ENCODE data around the gene LRPPRC.

LRPPRC gene

DNA sequence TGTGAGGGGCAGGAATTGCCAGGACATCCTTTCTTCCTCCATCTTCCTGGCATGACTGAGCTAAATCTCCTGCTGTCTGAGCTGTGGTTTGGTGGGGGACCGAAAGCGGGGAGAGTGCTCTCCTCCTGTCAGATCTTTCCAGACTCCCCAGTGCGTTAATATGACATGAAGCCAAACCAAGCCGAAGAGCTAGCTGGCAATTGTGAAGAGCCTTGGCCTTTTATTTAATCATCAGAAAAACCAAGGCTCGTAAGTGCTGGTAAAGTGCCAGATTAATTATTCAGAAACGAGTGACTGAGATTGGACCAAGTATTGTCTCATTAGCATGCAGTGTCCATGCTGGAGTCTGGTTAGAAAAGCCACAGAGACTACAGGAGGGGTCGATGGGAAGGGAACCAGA lies 14.5 kb upstream of the LRPPRC start:
- TF ChIP-seq, protein P1, sequence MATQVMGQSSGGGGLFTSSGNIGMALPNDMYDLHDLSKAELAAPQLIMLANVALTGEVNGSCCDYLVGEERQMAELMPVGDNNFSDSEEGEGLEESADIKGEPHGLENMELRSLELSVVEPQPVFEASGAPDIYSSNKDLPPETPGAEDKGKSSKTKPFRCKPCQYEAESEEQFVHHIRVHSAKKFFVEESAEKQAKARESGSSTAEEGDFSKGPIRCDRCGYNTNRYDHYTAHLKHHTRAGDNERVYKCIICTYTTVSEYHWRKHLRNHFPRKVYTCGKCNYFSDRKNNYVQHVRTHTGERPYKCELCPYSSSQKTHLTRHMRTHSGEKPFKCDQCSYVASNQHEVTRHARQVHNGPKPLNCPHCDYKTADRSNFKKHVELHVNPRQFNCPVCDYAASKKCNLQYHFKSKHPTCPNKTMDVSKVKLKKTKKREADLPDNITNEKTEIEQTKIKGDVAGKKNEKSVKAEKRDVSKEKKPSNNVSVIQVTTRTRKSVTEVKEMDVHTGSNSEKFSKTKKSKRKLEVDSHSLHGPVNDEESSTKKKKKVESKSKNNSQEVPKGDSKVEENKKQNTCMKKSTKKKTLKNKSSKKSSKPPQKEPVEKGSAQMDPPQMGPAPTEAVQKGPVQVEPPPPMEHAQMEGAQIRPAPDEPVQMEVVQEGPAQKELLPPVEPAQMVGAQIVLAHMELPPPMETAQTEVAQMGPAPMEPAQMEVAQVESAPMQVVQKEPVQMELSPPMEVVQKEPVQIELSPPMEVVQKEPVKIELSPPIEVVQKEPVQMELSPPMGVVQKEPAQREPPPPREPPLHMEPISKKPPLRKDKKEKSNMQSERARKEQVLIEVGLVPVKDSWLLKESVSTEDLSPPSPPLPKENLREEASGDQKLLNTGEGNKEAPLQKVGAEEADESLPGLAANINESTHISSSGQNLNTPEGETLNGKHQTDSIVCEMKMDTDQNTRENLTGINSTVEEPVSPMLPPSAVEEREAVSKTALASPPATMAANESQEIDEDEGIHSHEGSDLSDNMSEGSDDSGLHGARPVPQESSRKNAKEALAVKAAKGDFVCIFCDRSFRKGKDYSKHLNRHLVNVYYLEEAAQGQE (IDR thresholded peaks at IDR 0.05; ENCODE audit: insufficient read depth in 1 of 2, low read depth in 2 of 2, low read length in 2 of 2) = no peak
- no peak for TF ChIP-seq POLR2AphosphoS5 (IDR thresholded peaks at IDR 0.05; ENCODE audit: low read depth, low read length)

DNA sequence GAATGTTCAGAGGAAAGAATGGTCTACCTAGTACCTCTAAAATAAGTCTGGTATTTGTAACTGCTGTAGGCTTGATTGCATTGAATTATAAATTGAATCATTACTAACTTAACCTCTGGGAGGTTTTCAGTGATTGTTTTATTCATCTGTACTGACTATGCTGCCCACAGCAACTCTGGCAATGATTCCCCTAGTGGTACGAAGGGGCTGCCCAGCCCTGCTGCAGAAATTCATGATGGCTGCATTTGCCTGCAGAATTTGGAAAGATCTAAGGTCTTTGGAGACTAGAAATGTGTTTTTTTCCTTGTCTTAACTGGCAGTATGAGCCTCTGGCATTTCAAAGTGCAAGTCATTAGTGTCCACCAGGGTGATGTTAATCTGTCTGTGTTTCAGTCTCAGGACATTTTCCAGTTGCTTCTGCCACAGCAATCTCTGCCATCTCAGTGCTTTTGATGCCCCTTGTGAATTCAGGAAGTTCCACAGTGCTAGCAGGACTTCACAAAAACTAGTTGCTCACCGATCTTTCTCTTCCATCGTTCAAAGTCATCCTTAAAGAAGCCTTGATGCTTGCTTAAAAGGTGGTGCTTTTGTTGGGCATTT lies 13.4 kb upstream of the LRPPRC start:
- TF ChIP-seq SIN3A (IDR thresholded peaks at IDR 0.05; ENCODE audit: borderline replicate concordance, insufficient read depth, low read length) (no peak), POLR2AphosphoS5 (IDR thresholded peaks at IDR 0.05; ENCODE audit: low read depth, low read length) (no peak), TAF1 (IDR thresholded peaks at IDR 0.05; ENCODE audit: borderline replicate concordance, insufficient read depth, low read length) (no peak), FOXP2 (optimal IDR thresholded peaks at IDR 0.05; ENCODE audit: borderline replicate concordance, extremely low read depth, extremely low read length, insufficient read depth) (no peak)
- TF ChIP-seq, protein P1 (IDR thresholded peaks at IDR 0.05; ENCODE audit: insufficient read depth in 1 of 2, low read depth in 2 of 2, low read length in 2 of 2) = no peak

DNA sequence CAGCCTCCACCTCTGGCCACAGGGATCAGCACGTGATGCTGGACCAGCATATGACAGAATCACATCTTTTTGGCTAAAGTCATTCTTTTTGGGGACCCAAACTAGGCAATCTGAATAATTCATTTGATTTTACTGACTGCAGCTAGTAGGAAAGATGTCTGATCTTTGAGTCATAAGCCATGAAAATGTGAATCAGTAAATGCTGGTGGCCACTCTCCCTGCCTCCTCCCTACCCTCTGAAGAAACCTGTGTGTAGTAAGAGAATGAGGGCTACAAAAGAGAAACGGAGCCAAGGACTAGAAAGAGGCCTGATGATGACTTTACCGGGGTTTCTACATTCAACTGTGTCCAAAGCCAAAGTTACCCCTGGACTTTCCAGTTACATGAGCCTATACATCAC lies 10.1 kb upstream of the LRPPRC start:
- TF ChIP-seq, protein P1 (IDR thresholded peaks at IDR 0.05; ENCODE audit: insufficient read depth in 1 of 2, low read depth in 2 of 2, low read length in 2 of 2) = no peak
- no peak for TF ChIP-seq TAF1 (IDR thresholded peaks at IDR 0.05; ENCODE audit: borderline replicate concordance, insufficient read depth, low read length)
- no peak for TF ChIP-seq FOXP2 (optimal IDR thresholded peaks at IDR 0.05; ENCODE audit: borderline replicate concordance, extremely low read depth, extremely low read length, insufficient read depth)
- TF ChIP-seq POLR2AphosphoS5 (IDR thresholded peaks at IDR 0.05; ENCODE audit: low read depth, low read length) = no peak
- no peak for TF ChIP-seq SIN3A (IDR thresholded peaks at IDR 0.05; ENCODE audit: borderline replicate concordance, insufficient read depth, low read length)

DNA sequence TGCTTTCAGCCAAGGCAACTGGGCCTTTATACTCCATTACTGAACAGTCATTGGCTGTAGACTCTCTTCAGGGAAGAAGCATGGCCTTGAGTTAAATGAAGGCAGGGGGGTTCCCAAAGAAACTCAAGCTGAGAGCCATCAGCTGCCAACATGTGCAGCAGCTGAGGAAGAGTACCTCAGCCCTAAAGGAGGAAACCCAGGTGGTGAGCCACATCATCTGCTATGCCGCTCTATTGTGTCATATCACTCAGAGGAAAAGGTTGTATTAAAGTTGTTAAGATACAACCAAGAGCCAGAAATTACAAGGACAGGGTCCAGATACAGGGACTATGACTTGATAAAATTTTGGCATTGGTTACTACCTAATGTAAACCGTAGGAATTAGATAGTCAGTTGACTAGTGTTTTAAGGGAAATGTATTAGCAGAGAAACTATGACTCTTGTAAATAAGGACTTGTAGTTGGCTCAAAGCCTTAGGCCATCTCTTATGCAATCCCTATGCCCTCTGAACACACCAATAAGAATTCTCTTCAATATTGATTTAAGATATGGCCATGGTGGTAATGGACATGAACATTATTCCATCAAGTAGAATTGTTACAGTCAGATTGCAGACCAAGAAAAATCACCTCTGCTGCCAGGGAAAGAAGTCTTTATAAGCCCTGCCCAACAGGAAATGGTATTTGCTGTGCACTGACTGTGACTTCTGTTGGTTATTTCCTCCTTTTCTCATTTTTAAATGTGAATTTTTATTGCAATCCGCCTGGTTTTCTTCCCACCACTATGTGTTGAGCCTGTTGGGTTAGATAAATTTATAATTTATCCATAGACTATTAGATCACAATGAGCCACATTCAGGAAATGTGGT lies 9.2 kb upstream of the LRPPRC start:
- no peak for TF ChIP-seq SIN3A (IDR thresholded peaks at IDR 0.05; ENCODE audit: borderline replicate concordance, insufficient read depth, low read length)
- TF ChIP-seq FOXP2 (optimal IDR thresholded peaks at IDR 0.05; ENCODE audit: borderline replicate concordance, extremely low read depth, extremely low read length, insufficient read depth) = no peak

DNA sequence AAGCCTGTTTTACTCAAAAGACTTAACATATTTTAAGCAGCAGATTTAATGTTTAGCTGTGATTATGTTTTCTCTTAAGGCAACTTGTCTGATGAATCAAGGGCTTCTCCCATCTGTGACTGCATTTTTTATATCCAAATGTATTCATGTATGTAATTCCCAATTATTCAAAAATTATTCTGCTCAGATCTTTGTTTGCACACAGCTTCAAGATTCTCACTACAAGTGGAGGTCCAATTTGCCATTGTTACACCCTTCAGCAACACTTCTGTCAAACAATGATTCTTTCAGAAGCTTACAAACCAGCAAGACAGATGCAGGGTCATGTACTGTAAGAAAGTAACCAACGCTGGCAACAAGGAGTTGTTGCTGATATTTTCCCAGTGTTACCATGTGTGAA lies 5.9 kb upstream of the LRPPRC start:
- no peak for TF ChIP-seq POLR2AphosphoS5 (IDR thresholded peaks at IDR 0.05; ENCODE audit: low read depth, low read length)

DNA sequence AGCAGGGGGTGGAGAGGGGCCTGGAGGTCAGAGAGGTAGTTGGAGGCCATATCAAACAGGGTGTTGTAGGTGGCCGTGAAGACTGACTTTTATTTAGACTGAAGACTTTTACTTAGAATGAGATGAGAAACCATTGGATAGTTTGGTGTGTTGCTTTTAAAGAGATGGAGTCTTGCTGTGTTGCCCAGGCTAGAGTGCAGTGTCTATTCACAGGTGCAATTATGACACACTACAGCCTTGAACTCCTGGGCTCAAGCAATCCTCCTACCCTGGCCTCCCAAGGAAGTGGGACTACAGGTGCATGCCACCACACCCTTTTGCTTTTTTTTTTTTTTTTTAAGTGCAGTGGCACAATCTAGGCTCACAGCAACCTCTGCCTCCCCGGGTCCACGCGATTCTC lies 2.5 kb upstream of the LRPPRC start:
- TF ChIP-seq FOXP2 (optimal IDR thresholded peaks at IDR 0.05; ENCODE audit: borderline replicate concordance, extremely low read depth, extremely low read length, insufficient read depth) (no peak), SIN3A (IDR thresholded peaks at IDR 0.05; ENCODE audit: borderline replicate concordance, insufficient read depth, low read length) (no peak), POLR2AphosphoS5 (IDR thresholded peaks at IDR 0.05; ENCODE audit: low read depth, low read length) (no peak), TAF1 (IDR thresholded peaks at IDR 0.05; ENCODE audit: borderline replicate concordance, insufficient read depth, low read length) (no peak)
- TF ChIP-seq, protein P1 (IDR thresholded peaks at IDR 0.05; ENCODE audit: insufficient read depth in 1 of 2, low read depth in 2 of 2, low read length in 2 of 2) = no peak

Data from PFSK-1 (cell line).